Prostate gland (tissue), 2 donors: ENCODE results near the gene GPS1.

Source experiments
- POLR2AphosphoS5 ChIP-seq: sonication (generic); formaldehyde crosslinking; IDR thresholded peaks from one replicate; pipeline ENCODE4 v1.6.1; 2017; ENCODE audit warnings: antibody characterized with exemption
- TF ChIP-seq, protein P1 (sequence below), 4 experiments: fragments of 200-600 bp in 2 of 4; fragments of 450-650 bp in 2 of 4; sonication (generic) in 2 of 4; IDR thresholded peaks; 1 replicate in 3 of 4; 2 replicates in 1 of 4; pipeline ENCODE4 v1.5.1; 2016 to 2019; ENCODE audit warnings: antibody characterized with exemption in 4 of 4, mild to moderate bottlenecking in 2 of 4, moderate library complexity in 2 of 4

DNA sequence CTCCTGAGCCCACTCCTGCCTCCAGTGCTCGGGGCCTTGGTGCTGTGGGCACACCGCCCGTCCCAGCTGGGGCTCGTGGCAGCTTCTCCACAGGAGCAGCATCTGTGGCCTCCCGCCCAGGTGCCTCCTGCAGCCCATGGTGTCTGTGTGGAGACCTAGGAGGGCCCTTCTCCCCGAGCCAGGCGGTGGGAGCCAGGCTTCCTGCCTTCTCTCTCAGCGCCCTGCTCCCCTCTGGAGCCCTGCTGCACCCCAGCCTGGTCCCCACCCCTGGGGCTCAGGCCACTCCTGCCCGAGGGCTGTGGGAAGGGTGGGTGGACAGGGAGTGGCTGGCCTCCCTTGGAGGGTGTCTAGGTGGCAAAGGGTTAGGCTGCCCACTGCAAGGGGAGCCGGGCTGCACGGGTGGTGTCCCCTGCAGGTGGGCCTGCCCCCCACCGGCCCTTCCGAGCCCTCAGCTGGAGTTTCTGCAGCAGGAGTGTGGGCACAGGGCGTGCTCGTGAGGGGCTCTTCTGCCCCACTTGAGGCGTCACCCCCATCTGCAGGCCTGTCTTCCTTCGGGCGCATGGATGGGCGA lies 40.0 kb upstream of the GPS1 start:
- TF ChIP-seq, protein P1, sequence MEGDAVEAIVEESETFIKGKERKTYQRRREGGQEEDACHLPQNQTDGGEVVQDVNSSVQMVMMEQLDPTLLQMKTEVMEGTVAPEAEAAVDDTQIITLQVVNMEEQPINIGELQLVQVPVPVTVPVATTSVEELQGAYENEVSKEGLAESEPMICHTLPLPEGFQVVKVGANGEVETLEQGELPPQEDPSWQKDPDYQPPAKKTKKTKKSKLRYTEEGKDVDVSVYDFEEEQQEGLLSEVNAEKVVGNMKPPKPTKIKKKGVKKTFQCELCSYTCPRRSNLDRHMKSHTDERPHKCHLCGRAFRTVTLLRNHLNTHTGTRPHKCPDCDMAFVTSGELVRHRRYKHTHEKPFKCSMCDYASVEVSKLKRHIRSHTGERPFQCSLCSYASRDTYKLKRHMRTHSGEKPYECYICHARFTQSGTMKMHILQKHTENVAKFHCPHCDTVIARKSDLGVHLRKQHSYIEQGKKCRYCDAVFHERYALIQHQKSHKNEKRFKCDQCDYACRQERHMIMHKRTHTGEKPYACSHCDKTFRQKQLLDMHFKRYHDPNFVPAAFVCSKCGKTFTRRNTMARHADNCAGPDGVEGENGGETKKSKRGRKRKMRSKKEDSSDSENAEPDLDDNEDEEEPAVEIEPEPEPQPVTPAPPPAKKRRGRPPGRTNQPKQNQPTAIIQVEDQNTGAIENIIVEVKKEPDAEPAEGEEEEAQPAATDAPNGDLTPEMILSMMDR (IDR thresholded peaks at IDR 0.05) = no peak
- no peak for TF ChIP-seq POLR2AphosphoS5
